M059J (cell line): ENCODE results near the gene NCKIPSD. TPM values are rescaled to one million over a fixed set of nuclear protein-coding genes. Genes with fewer than 3 reads are reported as not detected.

Experiments
- DNase-seq: peaks from one replicate; pipeline ENCODE4 v3.0.0-alpha.2; 2012; ENCODE audit warnings: low read depth
- total RNA-seq: library from RNA; depleted of rRNA; stranded (reverse); fragments of >200 nt; shearing (Covaris generic); gene quantifications from 2 replicates; pipeline ENCODE4 v1.2.3, GENCODE V29; 2014

The NCKIPSD gene
- total RNA-seq, 1 experiment from 2014 or later, result 34.2 TPM

DNA sequence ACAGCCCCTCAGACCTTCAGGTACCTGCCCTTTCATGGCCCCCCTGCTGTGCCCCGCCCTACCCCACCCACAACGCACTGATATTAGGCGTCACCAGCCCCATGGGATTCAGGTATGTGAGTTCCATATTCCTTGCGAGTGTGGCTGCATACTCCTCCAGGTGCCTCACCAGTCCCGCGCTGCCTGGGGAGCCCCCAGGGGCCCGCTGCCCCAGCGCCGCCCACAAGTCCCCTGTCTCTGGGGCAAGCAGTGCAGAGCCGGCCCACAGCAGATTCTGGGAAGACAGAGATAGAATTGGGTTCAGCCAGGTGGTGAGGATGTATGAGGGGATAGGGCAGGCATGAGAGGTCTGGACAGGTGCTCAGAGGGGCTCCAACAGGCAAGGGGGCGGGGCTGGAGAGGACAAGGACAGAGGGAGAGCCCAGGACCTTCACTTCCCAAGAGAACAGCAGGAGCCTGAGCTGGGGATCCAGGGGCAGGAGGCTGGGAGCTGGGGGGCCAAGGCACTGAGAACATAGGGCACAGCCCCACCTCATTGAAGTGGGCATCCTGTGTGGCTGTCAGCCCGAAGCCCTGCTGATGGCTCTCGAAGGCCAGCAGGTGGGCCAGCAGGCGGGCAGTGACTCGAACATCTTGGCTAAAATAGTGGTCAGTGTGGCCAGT is 37.4 kb downstream of the NCKIPSD start:
- DNase-seq, result no peak

DNA sequence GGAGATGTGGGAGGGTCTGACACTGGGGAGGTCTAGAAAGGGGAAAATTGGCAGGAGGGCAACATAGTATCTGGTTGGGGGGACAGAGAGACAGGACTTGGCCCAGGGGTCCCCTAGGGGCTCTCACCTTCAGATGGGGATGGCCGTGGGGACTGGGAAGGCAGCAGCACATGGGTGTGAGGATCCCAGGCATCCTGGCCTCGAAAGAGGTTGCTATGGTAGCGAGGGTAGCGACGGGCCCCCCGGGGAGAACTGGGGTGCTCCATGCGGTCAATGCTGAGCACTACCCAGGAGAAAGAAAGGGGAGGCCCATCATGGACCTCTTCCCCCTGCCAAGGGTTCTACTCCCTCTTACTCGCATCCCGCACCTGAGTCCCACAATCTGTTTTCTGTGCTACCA is 38.0 kb downstream of the NCKIPSD start:
- DNase-seq, result no peak

DNA sequence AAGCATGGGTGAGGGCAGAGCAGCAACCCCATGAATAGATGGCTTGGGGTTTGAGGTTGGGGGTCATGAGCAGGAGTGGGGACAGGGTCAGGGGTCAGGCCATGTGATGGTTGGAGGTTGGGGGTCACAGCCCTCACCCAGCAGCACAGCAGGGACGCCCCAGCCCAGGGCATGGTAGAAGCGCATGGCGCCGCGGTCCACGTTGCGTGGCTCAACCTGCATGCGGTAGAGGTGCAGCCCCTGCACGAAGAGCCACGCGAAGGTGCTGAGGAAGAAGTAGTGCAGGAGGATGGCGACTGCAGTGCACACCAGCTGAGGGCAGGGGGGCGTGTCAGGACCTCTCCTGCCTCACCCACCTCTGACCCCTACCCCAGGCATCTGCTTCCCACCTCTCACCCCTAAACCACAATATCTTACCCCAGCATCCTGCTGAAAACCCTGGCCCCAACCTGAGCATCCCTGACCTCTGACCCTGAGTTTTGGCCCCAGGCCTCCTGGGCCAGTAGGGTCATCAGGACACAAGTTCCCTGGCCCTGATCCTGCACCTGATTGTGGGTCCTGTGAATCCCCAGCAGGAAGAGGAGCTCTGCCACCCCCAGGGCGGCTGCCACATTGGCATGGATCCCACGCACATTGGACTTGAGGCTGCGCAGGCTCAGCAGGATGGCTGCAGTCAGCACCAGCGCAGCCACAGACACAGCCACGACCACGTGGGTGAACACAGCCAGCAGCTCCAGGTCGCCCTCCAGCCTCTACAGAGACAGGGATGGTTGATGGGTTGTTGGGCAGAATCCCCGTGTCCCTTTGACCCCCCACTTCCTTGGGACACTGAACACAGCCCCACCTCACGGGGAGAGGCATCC is 40.6 kb downstream of the NCKIPSD start:
- DNase-seq, result no peak

DNA sequence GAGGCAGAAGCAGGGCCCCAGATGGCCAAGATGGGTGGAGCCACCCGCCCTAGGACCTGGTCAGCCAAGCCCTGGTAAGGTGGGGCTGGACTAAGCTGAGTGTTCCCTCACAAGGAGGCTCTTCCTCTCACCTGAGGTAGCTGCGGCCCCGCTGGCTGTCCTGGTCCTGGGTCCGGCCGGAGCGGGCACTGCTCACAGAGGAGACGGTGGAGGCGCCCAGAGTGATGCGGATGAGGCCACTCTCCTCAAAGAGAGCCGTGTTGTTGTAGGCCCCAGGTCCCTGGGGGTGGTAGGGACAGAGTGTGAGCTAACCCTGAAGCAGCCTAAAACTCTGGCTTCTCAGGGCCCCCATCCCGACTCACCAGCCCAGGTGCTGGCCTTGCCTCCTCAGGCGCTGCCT is 43.1 kb downstream of the NCKIPSD start:
- DNase-seq, result no peak

DNA sequence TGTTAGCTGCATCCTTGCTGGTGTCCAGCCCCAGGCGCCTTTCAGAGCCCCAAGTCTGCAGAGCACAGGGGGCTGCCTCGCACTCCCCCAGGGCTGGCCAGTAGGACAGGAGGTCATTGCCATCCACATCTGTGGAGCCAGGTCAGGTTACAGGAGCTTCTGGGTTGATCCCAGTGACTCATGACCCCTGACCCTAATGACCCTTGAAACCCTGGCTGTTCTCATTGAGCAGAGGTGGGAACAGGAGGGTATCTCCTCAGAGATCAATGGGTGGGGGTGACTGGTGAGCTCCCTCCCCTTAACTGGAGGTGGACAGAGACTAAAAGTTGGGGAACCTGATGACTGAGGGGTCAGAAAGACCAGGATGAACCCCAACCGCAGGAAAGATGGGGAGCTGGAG is 44.3 kb downstream of the NCKIPSD start:
- DNase-seq, result no peak

DNA sequence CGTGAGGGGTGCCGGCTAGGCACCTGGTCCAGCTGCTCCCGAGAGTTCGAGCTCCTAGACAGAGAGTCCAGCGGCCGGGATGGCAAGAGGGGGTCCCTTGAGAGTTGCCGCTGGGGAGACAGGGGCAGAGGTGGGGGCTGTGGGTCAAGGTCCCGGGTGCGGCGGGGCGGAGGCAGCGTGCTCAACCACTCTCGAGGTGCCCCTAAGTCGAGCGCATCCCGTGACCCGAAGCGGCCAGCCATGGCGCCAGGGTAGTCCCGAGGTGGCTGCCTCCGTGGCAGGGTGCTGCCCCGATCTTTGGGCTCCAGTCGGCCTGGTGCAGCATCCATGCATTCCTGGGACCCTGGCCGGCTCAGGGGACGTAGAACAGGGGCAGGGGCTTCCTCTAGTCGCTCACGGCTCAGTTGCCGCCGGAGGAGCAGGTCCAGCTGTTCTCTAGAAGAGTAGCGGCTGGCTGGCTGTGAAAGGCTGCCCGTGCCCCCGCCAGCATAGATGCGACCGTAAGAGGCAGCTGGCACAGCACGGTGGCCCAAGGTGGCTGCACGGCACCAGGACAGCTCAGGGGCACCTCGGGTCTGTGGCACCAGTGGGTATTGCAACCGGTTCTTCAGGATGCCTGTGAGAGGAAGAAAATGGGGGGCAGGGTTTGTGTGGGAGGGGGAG is 45.6 kb downstream of the NCKIPSD start:
- no peak for DNase-seq

DNA sequence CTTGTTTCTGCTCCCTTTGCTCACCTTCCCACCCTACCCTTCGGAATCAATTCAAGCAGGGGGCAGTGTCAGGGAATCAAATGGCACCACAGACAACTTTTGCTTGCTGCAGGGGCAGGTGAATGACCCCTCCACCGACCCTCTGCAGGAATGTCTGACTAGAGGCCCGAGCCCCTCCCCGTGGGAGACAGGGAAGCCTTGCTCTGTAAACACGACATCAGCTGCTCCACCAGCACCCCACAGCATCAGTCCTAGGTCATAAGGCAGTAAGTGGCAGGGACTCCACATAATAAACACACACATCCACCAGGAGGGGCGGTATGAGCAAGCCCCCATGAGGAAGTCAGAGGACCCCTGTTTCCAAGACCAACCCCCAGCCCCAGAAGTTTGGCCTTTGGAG is 48.4 kb downstream of the NCKIPSD start:
- DNase-seq, result no peak

DNA sequence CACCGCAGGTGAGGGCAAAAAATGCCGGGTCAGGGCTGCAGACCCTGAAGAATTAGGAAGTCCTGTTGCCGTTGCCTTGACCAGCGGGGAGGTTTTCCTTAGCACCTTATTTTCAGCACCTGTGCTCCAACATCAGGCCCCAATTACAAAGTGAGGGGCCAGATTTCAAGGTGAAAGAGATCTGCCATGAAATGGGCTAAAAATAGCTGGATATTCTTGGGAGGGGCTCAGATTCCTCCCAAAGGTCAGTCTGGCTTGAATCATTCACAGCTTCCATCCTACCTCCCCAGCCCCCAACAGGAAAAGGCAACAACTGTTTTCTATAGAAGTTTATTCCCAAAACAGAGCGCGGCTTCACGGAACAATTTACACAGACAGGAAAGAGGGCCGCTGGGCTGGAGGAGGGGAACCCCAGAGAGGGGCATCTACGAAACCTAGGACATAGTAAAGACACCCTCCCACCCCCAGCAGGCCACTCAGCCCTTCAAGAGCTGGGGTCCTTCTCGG is 49.5 kb downstream of the NCKIPSD start:
- DNase-seq, result no peak

DNA sequence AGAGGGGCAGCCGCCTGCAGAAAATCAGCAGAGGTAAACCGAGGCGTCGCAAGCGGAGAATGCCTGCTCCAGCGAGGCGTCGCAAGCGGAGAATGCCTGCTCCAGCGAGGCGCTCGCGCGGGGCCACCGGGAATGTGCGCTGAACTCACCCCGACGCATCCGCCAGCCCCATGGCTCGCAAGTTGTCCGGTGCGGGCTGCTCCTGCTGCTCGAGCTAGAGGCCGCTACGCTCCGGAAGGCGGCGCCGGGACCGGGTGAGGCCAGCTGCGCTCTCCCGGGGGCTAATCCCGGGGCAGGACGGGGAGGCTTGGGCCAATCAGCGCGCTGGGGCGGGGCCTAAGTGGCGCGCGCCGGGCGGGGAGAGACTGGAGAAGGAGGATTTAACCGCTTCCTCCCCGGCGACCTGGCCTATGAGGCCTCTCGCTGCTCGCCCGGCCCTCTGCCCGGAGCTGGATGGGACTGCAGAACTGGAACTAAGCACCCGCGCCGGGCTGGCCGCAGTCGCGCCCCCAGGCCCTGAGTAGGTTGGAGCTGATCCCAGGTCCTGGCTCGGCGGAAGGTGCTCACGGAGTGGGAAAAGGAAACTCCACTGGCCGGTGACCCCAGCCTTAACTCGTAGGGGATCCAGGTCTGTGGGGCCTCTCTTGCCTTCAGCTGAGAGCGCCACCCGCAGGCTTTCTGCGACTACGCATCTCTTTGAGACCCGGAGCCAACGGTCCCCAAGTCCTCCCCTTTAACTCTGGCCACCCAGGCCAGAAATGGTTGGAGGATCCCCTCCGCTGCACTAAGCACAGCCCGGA is 50.3 kb downstream of the NCKIPSD start, which contains the start of gene SLC26A6:
TSS of gene SLC26A6 (minus strand) at position 240 of the 800 bp plus-strand sequence. CDS start at position 172, 68 bp downstream.
- peak; percentile 93 for DNase-seq

DNA sequence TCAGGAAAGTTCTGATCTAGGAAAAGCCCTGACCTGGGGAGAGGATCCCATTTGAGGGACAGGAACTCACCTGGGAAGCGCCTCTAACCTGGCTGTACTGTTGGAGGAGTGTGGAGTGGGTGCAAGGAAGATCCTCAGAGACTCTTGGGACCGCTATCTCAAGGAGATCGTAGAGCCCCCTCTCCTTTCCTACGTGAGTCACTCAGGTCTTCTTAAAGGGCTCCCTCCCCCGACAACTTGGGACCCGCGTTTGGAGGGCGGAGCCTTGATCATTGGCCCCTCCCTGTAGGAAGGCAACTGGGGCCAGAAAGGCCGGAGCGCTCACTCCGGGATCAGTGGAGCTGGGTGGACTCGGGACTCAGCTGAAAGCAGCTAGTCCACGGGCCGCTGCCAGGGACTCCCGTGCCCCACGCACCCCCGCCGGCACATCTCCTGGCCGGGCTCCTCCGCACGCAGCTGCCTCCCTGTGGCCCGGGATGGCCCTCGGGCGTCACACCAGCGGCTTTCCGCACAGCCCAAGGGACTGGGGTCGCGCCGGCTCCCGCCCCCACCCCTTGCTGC is 51.0 kb downstream of the NCKIPSD start:
- DNase-seq, result peak; percentile 62

DNA sequence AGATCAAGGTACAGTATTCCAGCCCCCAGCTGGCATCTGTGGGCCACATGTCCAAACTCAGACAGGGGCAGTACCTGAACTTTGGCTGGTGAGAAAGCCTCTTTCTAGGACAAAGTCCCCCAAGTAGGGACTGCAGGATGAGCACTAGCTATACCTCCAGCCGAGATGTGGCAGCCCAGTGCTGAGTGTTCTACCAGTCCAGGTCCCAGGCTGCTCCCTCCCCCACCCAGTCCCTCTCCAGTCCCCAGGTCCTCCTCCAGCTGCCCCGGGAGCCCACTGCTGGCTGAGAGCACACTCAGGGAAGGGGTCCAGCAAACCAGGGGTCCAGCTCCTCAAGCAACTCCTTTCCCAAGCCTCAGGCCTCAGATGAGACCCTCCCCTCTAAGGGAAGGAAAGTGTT is 52.0 kb downstream of the NCKIPSD start:
- no peak for DNase-seq

DNA sequence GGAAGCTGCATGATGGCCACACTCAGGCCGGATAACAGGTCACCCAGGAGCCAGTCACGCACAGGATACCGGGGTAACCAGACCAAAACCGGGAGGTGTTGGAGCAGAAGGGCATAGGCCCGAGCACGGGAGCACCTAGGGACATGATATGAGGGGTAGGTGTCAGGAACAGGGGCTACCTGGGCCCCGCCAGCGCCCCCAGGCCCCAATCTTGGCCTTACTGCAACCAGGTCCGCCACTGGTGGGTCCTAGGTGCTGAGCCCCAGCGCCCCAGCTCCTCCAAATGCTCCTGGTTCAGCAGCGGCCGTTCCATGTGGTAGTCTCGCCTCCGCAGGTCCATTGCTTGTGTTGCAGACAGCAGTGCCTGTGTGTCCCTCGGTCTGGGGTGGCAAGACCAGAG is 52.5 kb downstream of the NCKIPSD start:
- DNase-seq, result no peak

DNA sequence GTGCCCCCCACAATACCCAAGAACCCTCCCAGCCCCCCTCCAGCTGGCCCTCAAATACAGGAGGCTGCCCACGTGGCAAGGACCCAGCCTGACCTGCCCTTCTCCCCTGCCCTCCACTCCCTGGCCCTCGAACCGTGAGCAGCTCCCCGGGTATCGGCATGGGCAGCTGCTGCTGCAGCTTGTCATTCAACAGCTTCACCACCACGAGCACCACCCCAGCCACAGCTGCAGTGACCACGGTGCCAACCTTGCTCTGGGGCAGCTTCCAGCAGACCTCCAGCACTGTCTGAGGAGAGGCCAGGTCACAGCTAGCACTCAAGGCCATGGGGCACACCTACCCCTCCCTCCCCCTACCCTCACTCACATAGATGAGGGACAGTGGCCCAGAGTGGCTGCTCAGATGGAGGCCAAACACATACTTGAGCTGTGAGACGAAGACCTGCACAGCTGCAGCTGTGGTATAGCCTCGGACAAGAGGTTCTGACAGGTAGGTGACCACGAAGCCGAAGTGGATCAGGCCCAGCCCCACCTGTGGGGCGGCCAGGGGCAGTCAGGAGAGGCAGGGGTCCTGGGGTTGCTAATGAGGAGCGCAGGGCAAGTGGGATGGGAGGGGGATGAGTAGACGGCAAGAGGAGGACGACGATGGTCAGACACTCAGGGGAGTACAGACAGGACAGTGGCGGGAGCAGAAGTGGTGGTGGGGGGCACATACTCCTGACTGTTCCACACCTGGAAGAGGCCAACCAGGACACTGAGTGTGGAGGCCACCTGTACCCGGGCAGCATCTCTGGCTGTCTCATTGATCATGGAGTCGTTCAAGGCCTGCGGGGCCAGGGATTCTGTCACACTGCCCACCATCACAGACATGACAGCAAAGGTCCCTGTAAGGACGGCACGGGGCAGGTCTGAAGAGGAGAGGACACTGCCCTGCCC is 53.9 kb downstream of the NCKIPSD start:
- DNase-seq, result no peak

DNA sequence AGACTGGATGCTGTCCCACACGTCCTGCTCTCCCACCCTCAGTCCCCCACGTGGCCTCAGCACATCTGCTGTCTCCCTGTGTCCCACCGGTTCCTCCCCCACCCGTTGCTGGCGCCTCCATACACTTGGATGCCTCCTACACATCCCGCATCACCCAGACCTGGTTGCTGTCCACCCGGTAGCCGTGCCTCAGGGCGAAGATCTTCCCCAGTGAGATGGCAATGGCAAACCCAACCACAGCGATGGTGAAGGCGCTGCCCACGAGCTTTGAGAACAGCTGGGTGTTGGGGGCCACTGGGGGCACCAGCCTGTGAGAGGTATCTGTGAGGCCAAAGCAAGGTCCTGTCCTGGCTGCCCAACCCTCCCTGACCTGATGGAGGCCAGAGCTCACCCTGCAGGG is 54.9 kb downstream of the NCKIPSD start:
- DNase-seq, result no peak

DNA sequence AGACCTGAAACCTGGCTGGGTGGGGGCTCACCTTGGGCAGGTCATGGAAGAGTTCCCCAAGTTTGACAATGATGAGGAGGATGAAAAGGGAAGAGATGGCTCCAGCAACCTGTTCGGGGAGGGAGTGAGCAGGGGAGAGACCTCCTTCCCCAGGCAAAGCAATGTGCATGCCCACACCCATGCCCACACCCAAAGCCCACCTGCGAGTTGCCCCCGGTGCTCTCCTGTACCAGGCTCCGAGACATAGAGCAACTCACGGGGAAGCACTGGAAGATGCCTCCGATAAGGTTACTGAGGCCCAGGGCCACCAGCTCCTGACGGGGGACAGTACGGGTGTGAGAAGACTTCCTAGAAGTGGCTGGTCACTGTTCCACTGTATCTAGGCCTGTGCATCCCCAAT is 55.3 kb downstream of the NCKIPSD start:
- no peak for DNase-seq

DNA sequence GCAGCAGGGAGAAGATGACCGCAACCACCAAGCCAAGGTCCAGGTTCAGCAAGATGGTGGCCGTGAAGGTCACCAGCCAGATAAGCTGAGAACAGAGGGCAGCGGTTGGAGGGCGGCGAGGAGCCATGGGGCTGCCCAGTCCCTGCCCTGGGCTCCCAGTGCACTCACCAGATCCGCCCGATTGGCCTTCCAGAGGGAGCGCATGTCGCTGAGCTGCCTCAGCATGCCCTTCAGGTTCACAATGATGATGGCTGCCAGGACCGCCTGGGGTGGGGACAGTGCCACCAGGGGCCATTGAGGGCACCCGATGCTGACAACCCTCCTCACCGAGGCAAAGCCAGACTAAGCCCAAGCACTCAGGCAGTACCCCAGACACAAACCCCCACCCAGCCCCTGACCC is 55.8 kb downstream of the NCKIPSD start:
- no peak for DNase-seq

DNA sequence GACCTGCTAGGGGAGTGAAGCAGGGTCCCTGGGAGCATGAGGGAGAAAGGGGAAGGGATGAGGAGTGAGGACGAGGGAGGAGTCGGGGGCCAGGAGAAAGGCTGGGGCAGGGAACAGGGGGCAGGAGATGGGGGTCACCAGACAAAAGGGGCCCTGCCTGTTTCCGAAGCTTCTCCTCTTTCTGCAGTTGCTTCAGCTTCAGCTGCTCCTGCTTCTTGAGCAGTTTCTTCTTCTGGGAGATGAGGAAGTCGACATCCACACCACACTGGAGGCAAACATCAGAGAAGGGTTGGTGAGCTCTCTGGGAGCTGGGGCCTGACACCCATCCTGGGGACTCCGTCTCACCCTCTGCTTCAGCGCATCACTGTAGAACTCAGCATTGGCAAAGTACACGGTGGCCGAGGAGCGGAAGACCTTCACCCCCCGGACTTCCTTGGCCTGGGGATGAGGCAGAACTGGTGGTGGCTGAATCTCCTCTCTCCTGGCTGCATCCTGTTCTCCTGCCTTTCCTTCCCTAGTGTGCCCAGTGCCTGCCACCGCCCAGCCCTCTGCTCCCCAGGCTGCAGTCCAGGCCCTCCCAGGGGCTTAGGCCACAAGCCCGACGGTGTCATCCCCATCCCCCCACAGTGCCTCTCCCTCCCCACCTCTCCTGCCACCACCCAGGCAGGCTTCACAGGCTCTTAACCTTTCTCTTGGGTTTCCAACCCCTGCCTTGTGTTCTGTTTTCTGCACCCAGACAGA is 57.3 kb downstream of the NCKIPSD start:
- DNase-seq, result no peak

DNA sequence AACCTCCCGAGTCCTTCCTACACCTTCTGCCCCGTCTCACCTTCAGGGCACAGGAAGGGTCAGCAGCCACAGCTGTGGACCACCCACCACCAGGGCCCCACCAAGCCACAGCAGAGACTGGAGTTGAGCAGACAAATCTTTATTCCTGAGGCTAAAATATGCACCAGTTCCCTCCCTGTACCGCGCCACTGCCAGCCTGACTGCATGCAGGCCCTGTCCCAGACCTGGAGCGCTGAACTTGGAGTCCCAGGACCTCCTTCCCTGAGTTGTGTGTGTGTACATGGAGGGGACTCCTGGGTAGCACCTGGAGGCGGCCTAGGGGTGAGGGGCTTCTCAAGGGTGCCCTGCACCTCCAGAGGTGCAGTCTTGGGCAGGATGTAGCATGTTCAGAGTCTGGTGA is 60.1 kb downstream of the NCKIPSD start:
- no peak for DNase-seq

DNA sequence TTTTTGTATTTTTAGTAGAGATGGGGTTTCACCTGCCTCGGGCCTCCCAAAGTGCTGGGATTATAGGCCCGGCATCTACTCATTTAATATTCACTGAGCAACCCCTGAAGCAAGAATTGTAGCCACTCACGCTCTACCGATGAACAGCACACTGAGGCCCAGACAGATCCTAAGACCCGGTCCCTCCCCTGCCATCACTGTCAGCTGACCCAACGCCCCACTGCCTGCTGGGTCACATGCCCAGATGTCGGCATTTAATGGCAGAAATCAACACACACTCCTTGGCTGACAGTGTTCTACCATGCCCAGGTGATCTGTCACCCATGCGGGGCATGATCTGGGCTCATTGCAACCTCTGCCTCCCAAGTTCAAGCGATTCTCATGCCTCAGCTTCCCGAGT is 60.9 kb downstream of the NCKIPSD start:
- no peak for DNase-seq
